NCI-H1417 (cell line): Measurements from ENCODE around the gene NR2F6.
"Not testable (repeated sequence)": the region's sequence is repeated elsewhere in the genome, so short reads cannot be mapped to it uniquely, and the experiment has no call there.

Experiments used
- DNase-seq, 3 experiments: peaks; one replicate each; lab custom pipeline; 2025; lab: John Stamatoyannopoulos, UW

NR2F6 gene

GRCh38 chr19:17245535-17245984 lies at the start of gene NR2F6:
Gene NR2F6 (minus strand): TSS chr19:17245919. CDS start chr19:17245220, 699 bp downstream.
- DNase-seq = no peak

GRCh38 chr19:17294051-17294891 lies 48.6 kb upstream of the NR2F6 start:
- no peak for DNase-seq

- DNase-seq = no peak
Observed at GRCh38 chr19:17293605-17294004, 47.9 kb upstream of the NR2F6 start.

- peak in 2 of 3 experiments; percentile 15 to 16 for DNase-seq
Observed at GRCh38 chr19:17292301-17293074, 46.8 kb upstream of the NR2F6 start.

- DNase-seq = no peak
Observed at GRCh38 chr19:17289489-17289888, 43.8 kb upstream of the NR2F6 start.

- no peak for DNase-seq
Observed at GRCh38 chr19:17286752-17287151, 41.0 kb upstream of the NR2F6 start.

GRCh38 chr19:17286263-17286662 lies 40.5 kb upstream of the NR2F6 start:
- no peak for DNase-seq

- DNase-seq = no peak
Observed at GRCh38 chr19:17285415-17286135, 39.9 kb upstream of the NR2F6 start.

- no peak for DNase-seq
Observed at GRCh38 chr19:17283504-17283996, 37.8 kb upstream of the NR2F6 start.

GRCh38 chr19:17282488-17283125 lies 36.9 kb upstream of the NR2F6 start:
- peak; percentile 56 to 90 (median 83) for DNase-seq

GRCh38 chr19:17281391-17282304 lies 35.9 kb upstream of the NR2F6 start, which contains the start of gene ANKLE1:
Gene ANKLE1 (plus strand): TSS chr19:17281901. CDS start chr19:17281921, 20 bp downstream.
- peak in 2 of 3 experiments; percentile 52 to 57 for DNase-seq

GRCh38 chr19:17279436-17279835 lies 33.7 kb upstream of the NR2F6 start:
- DNase-seq = no peak

GRCh38 chr19:17275441-17276175 lies 29.9 kb upstream of the NR2F6 start:
- no peak for DNase-seq

- not testable (repeated sequence) for DNase-seq
Observed at GRCh38 chr19:17274892-17275291, 29.2 kb upstream of the NR2F6 start.

- DNase-seq = no peak
Observed at GRCh38 chr19:17268754-17269153, 23.0 kb upstream of the NR2F6 start.

- peak; percentile 89 to 97 (median 93) for DNase-seq
Observed at GRCh38 chr19:17266975-17267788, 21.5 kb upstream of the NR2F6 start, which contains the start of gene BABAM1. Gene BABAM1 (plus strand): TSS chr19:17267443. CDS start chr19:17268807, 1,364 bp downstream.

GRCh38 chr19:17266589-17266974 lies 20.9 kb upstream of the NR2F6 start:
- DNase-seq = no peak

GRCh38 chr19:17266026-17266425 lies 20.3 kb upstream of the NR2F6 start:
- no peak for DNase-seq

- DNase-seq = no peak
Observed at GRCh38 chr19:17264641-17264979, 18.9 kb upstream of the NR2F6 start, which contains the start of gene USHBP1. Gene USHBP1 (minus strand): TSS chr19:17264745. CDS start chr19:17264299, 446 bp downstream.
